Femur (tissue), 1 donor: ENCODE data around the gene MAP3K15.
"Not testable (repeated sequence)": the region's sequence is repeated elsewhere in the genome, so short reads cannot be mapped to it uniquely, and the experiment has no call there.

Experiments used
- DNase-seq: peaks from one replicate; pipeline ENCODE4 v3.0.0-alpha.2; 2017

Gene MAP3K15

GRCh38 chrX:19539665-19540064, 24.4 kb upstream of the MAP3K15 start:
- no peak for DNase-seq

- DNase-seq, result no peak
Measured at GRCh38 chrX:19535476-19535875, 20.2 kb upstream of the MAP3K15 start.

- DNase-seq, result no peak
Measured at GRCh38 chrX:19532709-19533108, 17.4 kb upstream of the MAP3K15 start.

GRCh38 chrX:19517965-19518364, 2.7 kb upstream of the MAP3K15 start:
- no peak for DNase-seq

- DNase-seq, result no peak
Measured at GRCh38 chrX:19515615-19516105, 352 bp upstream of the MAP3K15 start.

- DNase-seq, result no peak
Measured at GRCh38 chrX:19513383-19513782, 1.9 kb downstream of the MAP3K15 start.

- no peak for DNase-seq
Measured at GRCh38 chrX:19512961-19513360, 2.3 kb downstream of the MAP3K15 start.

- no peak for DNase-seq
Measured at GRCh38 chrX:19512359-19512758, 2.9 kb downstream of the MAP3K15 start.

- not testable (repeated sequence) for DNase-seq
Measured at GRCh38 chrX:19511796-19512195, 3.5 kb downstream of the MAP3K15 start.

- DNase-seq, result no peak
Measured at GRCh38 chrX:19496711-19497110, 18.6 kb downstream of the MAP3K15 start.

GRCh38 chrX:19487520-19488200, 27.6 kb downstream of the MAP3K15 start:
- no peak for DNase-seq

GRCh38 chrX:19479458-19479857, 35.9 kb downstream of the MAP3K15 start:
- DNase-seq, result no peak

GRCh38 chrX:19468383-19468782, 46.9 kb downstream of the MAP3K15 start:
- DNase-seq, result not testable (repeated sequence)

GRCh38 chrX:19462879-19463278, 52.4 kb downstream of the MAP3K15 start:
- DNase-seq, result no peak

- DNase-seq, result no peak
Measured at GRCh38 chrX:19462231-19462630, 53.1 kb downstream of the MAP3K15 start.

GRCh38 chrX:19457662-19458061, 57.6 kb downstream of the MAP3K15 start:
- DNase-seq, result no peak

GRCh38 chrX:19448077-19448476, 67.2 kb downstream of the MAP3K15 start:
- no peak for DNase-seq

GRCh38 chrX:19446397-19446796, 68.9 kb downstream of the MAP3K15 start:
- no peak for DNase-seq

GRCh38 chrX:19445772-19446171, 69.5 kb downstream of the MAP3K15 start:
- not testable (repeated sequence) for DNase-seq

GRCh38 chrX:19443869-19444526, 71.3 kb downstream of the MAP3K15 start:
- DNase-seq, result no peak

GRCh38 chrX:19440713-19441112, 74.6 kb downstream of the MAP3K15 start:
- no peak for DNase-seq

GRCh38 chrX:19422661-19423060, 92.6 kb downstream of the MAP3K15 start:
- DNase-seq, result not testable (repeated sequence)

GRCh38 chrX:19410259-19410658, 105.0 kb downstream of the MAP3K15 start:
- no peak for DNase-seq

- DNase-seq, result no peak
Measured at GRCh38 chrX:19403696-19404095, 111.6 kb downstream of the MAP3K15 start.

GRCh38 chrX:19392703-19393102, 122.6 kb downstream of the MAP3K15 start:
- DNase-seq, result no peak
